C4-2B (cell line): Measurements from ENCODE around the gene DHX58.

Experiments used
- ZFX ChIP-seq: fragments of 450-650 bp; IDR thresholded peaks from 2 replicates; pipeline ENCODE4 v1.6.1; 2017
- TF ChIP-seq, protein P1 (sequence below): fragments of 450-650 bp; conservative IDR thresholded peaks from 2 replicates; pipeline ENCODE4 v1.5.1; 2017; ENCODE audit warnings: mild to moderate bottlenecking

DNA sequence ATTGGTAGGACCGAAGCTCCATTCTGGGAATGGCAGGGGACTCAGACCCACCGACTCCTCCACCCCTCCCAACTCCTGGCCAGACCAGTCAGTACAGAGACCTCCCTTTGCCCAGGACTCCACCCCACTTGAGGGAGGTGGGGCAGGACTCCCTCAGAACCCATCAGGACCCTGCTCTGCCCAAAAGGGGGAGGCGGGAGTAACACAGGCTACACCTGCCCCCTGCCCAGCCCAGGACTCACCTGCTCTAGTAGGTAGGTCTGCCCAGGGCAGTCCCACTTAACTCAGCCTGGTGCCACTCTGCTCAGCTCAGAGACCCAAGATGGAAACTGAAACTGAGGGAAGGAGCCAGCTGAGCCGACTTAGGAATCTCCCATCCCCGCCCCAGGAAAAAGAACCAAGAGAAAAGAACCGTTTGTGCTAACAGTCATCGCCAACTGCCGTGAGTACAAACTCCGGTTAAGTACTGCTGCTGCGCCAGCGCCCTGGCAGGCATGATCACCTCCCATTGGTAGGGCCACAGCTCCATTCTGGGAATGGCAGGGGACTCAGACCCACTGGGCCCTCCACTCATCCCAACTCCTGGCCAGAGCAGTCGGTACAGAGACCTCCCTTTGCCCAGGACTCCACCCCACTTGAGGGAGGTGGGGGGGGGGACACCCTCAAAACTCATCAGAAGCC lies 503 bp downstream of the DHX58 start:
- TF ChIP-seq, protein P1, sequence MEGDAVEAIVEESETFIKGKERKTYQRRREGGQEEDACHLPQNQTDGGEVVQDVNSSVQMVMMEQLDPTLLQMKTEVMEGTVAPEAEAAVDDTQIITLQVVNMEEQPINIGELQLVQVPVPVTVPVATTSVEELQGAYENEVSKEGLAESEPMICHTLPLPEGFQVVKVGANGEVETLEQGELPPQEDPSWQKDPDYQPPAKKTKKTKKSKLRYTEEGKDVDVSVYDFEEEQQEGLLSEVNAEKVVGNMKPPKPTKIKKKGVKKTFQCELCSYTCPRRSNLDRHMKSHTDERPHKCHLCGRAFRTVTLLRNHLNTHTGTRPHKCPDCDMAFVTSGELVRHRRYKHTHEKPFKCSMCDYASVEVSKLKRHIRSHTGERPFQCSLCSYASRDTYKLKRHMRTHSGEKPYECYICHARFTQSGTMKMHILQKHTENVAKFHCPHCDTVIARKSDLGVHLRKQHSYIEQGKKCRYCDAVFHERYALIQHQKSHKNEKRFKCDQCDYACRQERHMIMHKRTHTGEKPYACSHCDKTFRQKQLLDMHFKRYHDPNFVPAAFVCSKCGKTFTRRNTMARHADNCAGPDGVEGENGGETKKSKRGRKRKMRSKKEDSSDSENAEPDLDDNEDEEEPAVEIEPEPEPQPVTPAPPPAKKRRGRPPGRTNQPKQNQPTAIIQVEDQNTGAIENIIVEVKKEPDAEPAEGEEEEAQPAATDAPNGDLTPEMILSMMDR, result no peak
- no peak for TF ChIP-seq ZFX
